HepG2 (cell line): ENCODE data around the gene NEBL. TPM values are rescaled to one million over a fixed set of nuclear protein-coding genes. Genes with fewer than 3 reads are reported as not detected.

Source experiments
- ATAC-seq: fragments of 200-7000 bp; cut with Tn5 transposase; 3 replicates; pipeline ENCODE4 v1.9.1; 2020; ENCODE audit warnings: mild to moderate bottlenecking, moderate library complexity
- BruUV-seq: library from RNA; stranded (reverse); fragments of 400-500 nt; replicated peaks from 2 replicates; lab custom pipeline; 2021; lab: Mats Ljungman, UMichigan
- CTCF ChIA-PET: fragments of 300-600 bp; formaldehyde crosslinking; extraction: SDS; loops from one replicate; lab custom pipeline; 2021; ENCODE audit warnings: low total read pairs, inconsistent platforms, low intra/inter-chr PET ratio; lab: Yijun Ruan, JAX
- POLR2A ChIA-PET: fragments of 350-600 bp; sonication (Branson Sonifier 250); formaldehyde crosslinking; loops from one replicate; lab custom pipeline; 2020; ENCODE audit warnings: antibody characterized with exemption, inconsistent platforms; lab: Yijun Ruan, JAX
- DNase-seq: peaks from one replicate; pipeline ENCODE4 v3.0.0-alpha.2; 2015; ENCODE audit warnings: low spot score
- FAIRE-seq: peaks from 3 replicates; lab custom pipeline; 2011; peaks lifted over from hg19 to GRCh38; lab: Jason Lieb, UNC
- H2AFZ ChIP-seq: one replicate; pipeline ENCODE4 v1.6.1; 2011; ENCODE audit warnings: low read length, inconsistent platforms
- H3K27ac ChIP-seq: fragments of 300-600 bp; 3 replicates; pipeline ENCODE4 v1.8.0; 2011; ENCODE audit warnings: mixed run types, mild to moderate bottlenecking, mixed read lengths, low read length, inconsistent platforms; ENCODE audit not compliant: insufficient read depth; ENCODE audit errors: extremely low read length
- H3K27me3 ChIP-seq, 2 experiments: fragments of 200-600 bp in 1 of 2; 2 replicates in 1 of 2; 3 replicates in 1 of 2; pipeline versions ENCODE4 v1.6.0 to v1.8.0; 2011; ENCODE audit warnings: low read length in 2 of 2, mild to moderate bottlenecking in 2 of 2, moderate library complexity in 2 of 2, inconsistent platforms in 1 of 2; ENCODE audit not compliant: insufficient read depth in 2 of 2, control insufficient read depth in 1 of 2
- H3K36me3 ChIP-seq, 2 experiments: fragments of 200-600 bp in 1 of 2; replicated peaks in 1 of 2; 2 replicates in 1 of 2; 3 replicates in 1 of 2; pipeline versions ENCODE4 v1.5.1 to v1.8.0; 2011; ENCODE audit warnings: low read length in 2 of 2, inconsistent platforms in 1 of 2; ENCODE audit not compliant: insufficient read depth in 2 of 2, control insufficient read depth in 1 of 2
- H3K4me1 ChIP-seq: 2 replicates; pipeline ENCODE4 v1.5.1; 2012; ENCODE audit warnings: low read length, inconsistent platforms; ENCODE audit not compliant: insufficient read depth
- H3K4me2 ChIP-seq: 2 replicates; pipeline ENCODE4 v1.6.0; 2011; ENCODE audit warnings: low read depth, low read length, inconsistent platforms
- H3K4me3 ChIP-seq, 3 experiments: fragments of 200-600 bp in 1 of 3; sonication (generic), shearing (Covaris generic) in 1 of 3; replicated peaks in 1 of 3; 2 replicates each; pipeline ENCODE4 v1.5.1; 2011 to 2016; ENCODE audit warnings: low read length in 3 of 3, inconsistent platforms in 2 of 3, low read depth in 2 of 3, mild to moderate bottlenecking in 2 of 3, control low read depth in 1 of 3, mixed read lengths in 1 of 3; ENCODE audit not compliant: insufficient read depth in 1 of 3
- H3K79me2 ChIP-seq: one replicate; pipeline ENCODE4 v1.6.1; 2011; ENCODE audit warnings: low read length, inconsistent platforms; ENCODE audit not compliant: insufficient read depth
- H3K9ac ChIP-seq: 2 replicates; pipeline ENCODE4 v1.6.0; 2011; ENCODE audit warnings: mild to moderate bottlenecking, low read depth, low read length, inconsistent platforms; ENCODE audit not compliant: insufficient read depth
- H3K9me3 ChIP-seq: 2 replicates; pipeline ENCODE4 v1.5.1; 2012; ENCODE audit warnings: mild to moderate bottlenecking, low read length
- H4K20me1 ChIP-seq: 2 replicates; pipeline ENCODE4 v1.6.0; 2011; ENCODE audit warnings: inconsistent platforms, mild to moderate bottlenecking, low read length, moderate library complexity; ENCODE audit not compliant: insufficient read depth
- CBFB ChIP-seq: sonication (generic); formaldehyde crosslinking; IDR thresholded peaks from 2 replicates; pipeline ENCODE4 v1.4.0; 2020; ENCODE audit warnings: missing genetic modification reagents
- KDM5A ChIP-seq: fragments of 200-600 bp; sonication (generic); IDR thresholded peaks from 2 replicates; pipeline ENCODE4 v1.7.0; 2018; ENCODE audit warnings: antibody characterized with exemption, mild to moderate bottlenecking, low read length, borderline replicate concordance
- PHF20 ChIP-seq: sonication (generic); formaldehyde crosslinking; IDR thresholded peaks from 2 replicates; pipeline ENCODE4 v1.5.0; 2020; ENCODE audit warnings: mild to moderate bottlenecking, missing genetic modification reagents
- REL ChIP-seq: sonication (generic); formaldehyde crosslinking; conservative IDR thresholded peaks from 2 replicates; pipeline ENCODE4 v1.8.0; 2022; ENCODE audit warnings: mild to moderate bottlenecking, missing genetic modification reagents, moderate library complexity
- RXRB ChIP-seq: IDR thresholded peaks from 2 replicates; pipeline ENCODE4 v1.6.1; 2016; ENCODE audit warnings: borderline replicate concordance, missing genetic modification reagents, missing compliant biosample characterization
- SALL1 ChIP-seq: sonication (generic); formaldehyde crosslinking; IDR thresholded peaks from 2 replicates; pipeline ENCODE4 v1.8.0; 2022; ENCODE audit warnings: mild to moderate bottlenecking, missing genetic modification reagents
- ZEB1 ChIP-seq: IDR thresholded peaks from 2 replicates; pipeline ENCODE4 v1.6.1; 2012; ENCODE audit warnings: mild to moderate bottlenecking, low read depth, inconsistent platforms; ENCODE audit not compliant: insufficient replicate concordance
- ZNF12 ChIP-seq: sonication (generic); formaldehyde crosslinking; IDR thresholded peaks from 2 replicates; pipeline ENCODE4 v1.5.0; 2020; ENCODE audit warnings: missing genetic modification reagents
- ZNF432 ChIP-seq: sonication (generic); formaldehyde crosslinking; IDR thresholded peaks from 2 replicates; pipeline ENCODE4 v1.5.0; 2020; ENCODE audit warnings: missing genetic modification reagents, mild to moderate bottlenecking, borderline replicate concordance
- ZNF83 ChIP-seq: sonication (generic); formaldehyde crosslinking; IDR thresholded peaks from 2 replicates; pipeline ENCODE4 v1.4.0; 2020; ENCODE audit warnings: missing genetic modification reagents, mild to moderate bottlenecking, borderline replicate concordance
- WGBS: methylation state at CpG from one replicate; pipeline ENCODE4 v1.1.6; 2017; ENCODE audit warnings: low lambda C conversion rate; 5-methylcytosine and 5-hydroxymethylcytosine counted together
- in situ Hi-C: cut with HindIII; loops from 2 replicates; pipeline ENCODE4 v1.10.0; 2017; ENCODE audit warnings: low pct_unique_long_range_greater_than_20kb; ENCODE audit not compliant: extremely low pct_ligation_motif_present
- intact Hi-C: fragments of 100-400 bp; cut with micrococcal nuclease; formaldehyde crosslinking; loops from one replicate; pipeline ENCODE4 v1.10.0; 2022; ENCODE audit not compliant: unreplicated experiment
- polyA plus RNA-seq, 8 experiments: library from polyadenylated mRNA; depleted of rRNA in 3 of 8; stranded (reverse) in 7 of 8; unstranded in 1 of 8; fragments of >200 nt; fragmentation: Illumina TruSeq in 4 of 8; extraction: Trizol in 4 of 8; gene quantifications; 2 replicates each; pipeline versions ENCODE4 v1.2.1 to v1.2.3, GENCODE V29; 2011 to 2016; ENCODE audit warnings: low read depth in 4 of 8, missing spikeins in 1 of 8, mixed read lengths in 1 of 8; ENCODE audit not compliant: insufficient read depth in 1 of 8
- total RNA-seq, 5 experiments: library from RNA; depleted of rRNA; stranded (reverse); fragments of >200 nt; fragmentation: Illumina TruSeq; extraction: Trizol; gene quantifications; 2 replicates each; pipeline ENCODE4 v1.2.3, GENCODE V29; 2016; ENCODE audit warnings: low read depth in 1 of 5
- TF ChIP-seq, protein P1 (sequence below): sonication (generic); formaldehyde crosslinking; IDR thresholded peaks from 2 replicates; pipeline ENCODE4 v1.4.0; 2020; ENCODE audit warnings: mild to moderate bottlenecking, missing genetic modification reagents
- TF ChIP-seq, protein P2 (sequence below): sonication (generic); formaldehyde crosslinking; IDR thresholded peaks from 2 replicates; pipeline ENCODE4 v1.5.0; 2020; ENCODE audit warnings: missing genetic modification reagents

NEBL gene
- total and polyA plus RNA-seq, 2 of the 13 experiments (the other 11 are each of a cell fraction or from before 2014, with no cell fraction given): not detected

DNA sequence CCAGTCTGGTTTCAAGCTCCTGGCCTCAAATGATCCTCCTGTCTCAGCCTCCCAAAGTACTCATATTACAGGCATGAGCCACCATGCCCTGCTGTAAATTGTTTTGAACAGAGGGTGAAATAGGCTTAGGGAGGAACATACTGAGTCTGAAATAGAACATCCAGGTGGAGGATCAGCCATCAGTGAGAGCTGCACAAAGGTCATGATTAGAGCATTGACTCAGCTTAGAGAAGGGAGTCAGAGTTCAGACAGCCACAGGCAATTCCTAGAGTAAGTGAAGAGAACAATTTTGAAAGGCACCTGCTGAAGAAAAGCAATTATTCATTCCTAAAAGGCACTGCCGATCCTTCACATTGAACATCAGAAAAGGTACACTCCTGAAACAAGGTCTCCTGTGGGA is 15.9 kb upstream of the NEBL start:
- DNase-seq (no peak), FAIRE-seq (no peak), ATAC-seq (no peak)
- in situ Hi-C loops (no loop called here), intact Hi-C loops (no loop called here)
- Histone ChIP-seq H3K27ac (no peak overlapping the region), H3K79me2 (no peaks in the 10 kb centered on the region), H3K36me3 (no peaks in the 10 kb centered on the region), H4K20me1 (no peaks in the 10 kb centered on the region), H3K9me3 (no peaks in the 10 kb centered on the region), H3K9ac (no peak overlapping the region), H3K27me3 (no peaks in the 10 kb centered on the region), H3K4me2 (no peak overlapping the region), H2AFZ (no peak overlapping the region), H3K4me3 (no peak overlapping the region), H3K4me1 (no peaks in the 10 kb centered on the region)
- BruUV-seq: no TSS peak
- 0% methylated on average over 1 of the region's 1 CpG for WGBS
- POLR2A ChIA-PET: no interaction called here
- CTCF ChIA-PET: no interaction called here
- TF ChIP-seq SALL1 (CRISPR knock-in tag): no peak
- no peak for TF ChIP-seq ZNF12 (CRISPR knock-in tag)
- TF ChIP-seq ZEB1: no peak
- TF ChIP-seq ZNF83 (CRISPR knock-in tag): no peak
- TF ChIP-seq KDM5A: no peak
- TF ChIP-seq RXRB (CRISPR knock-in tag): no peak
- TF ChIP-seq, protein P1, sequence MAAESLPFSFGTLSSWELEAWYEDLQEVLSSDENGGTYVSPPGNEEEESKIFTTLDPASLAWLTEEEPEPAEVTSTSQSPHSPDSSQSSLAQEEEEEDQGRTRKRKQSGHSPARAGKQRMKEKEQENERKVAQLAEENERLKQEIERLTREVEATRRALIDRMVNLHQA (CRISPR knock-in tag): no peak
- no peak for TF ChIP-seq ZNF432

DNA sequence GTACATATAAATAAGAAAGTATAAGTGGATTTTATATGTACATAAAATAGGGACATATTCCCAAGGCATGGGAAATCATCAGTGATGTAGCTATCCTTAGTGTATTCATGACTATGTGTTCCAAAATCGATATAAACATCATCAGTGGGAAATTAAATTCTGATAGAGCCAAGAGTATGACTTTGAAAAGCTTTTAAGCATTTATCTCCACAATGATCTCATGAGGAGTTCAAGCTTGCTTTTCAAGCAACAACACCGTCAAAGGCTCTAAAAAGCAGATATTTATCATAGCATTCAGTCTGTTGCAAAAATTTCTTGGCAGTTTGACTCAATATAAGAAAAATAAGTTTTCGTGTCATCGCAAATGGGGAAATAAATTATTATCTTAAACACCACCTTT is 14.5 kb upstream of the NEBL start:
- ATAC-seq (no peak), DNase-seq (no peak), FAIRE-seq (no peak)
- Histone ChIP-seq H3K79me2 (no peaks in the 10 kb centered on the region), H3K4me3 (no peak overlapping the region), H3K9ac (no peak overlapping the region), H3K27me3 (no peaks in the 10 kb centered on the region), H3K4me1 (no peaks in the 10 kb centered on the region), H3K36me3 (no peaks in the 10 kb centered on the region), H3K27ac (no peak overlapping the region), H3K9me3 (no peaks in the 10 kb centered on the region), H4K20me1 (no peaks in the 10 kb centered on the region), H3K4me2 (no peak overlapping the region), H2AFZ (no peak overlapping the region)
- POLR2A ChIA-PET: no interaction called here
- 4% methylated on average over 4 of the region's 4 CpGs for WGBS
- in situ Hi-C loops: no loop called here
- BruUV-seq: no TSS peak
- intact Hi-C loops: no loop called here
- CTCF ChIA-PET: no interaction called here
- TF ChIP-seq REL (CRISPR knock-in tag) (no peak), PHF20 (CRISPR knock-in tag) (no peak), CBFB (CRISPR knock-in tag) (no peak)
- TF ChIP-seq, protein P2, sequence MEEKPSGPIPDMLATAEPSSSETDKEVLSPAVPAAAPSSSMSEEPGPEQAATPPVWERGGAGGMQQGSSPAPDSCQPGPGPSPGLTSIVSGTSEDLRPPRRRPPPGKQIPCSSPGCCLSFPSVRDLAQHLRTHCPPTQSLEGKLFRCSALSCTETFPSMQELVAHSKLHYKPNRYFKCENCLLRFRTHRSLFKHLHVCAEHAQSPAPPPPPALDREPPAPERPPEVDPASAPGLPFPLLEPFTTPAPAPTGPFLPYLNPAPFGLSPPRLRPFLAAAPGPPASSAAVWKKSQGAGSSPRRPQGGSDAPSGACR: no peak
